Uterus (tissue), 4 donors: ENCODE measurements around the gene SLC7A7. TPM values are rescaled to one million over a fixed set of nuclear protein-coding genes. Genes with fewer than 3 reads are reported as not detected.
"Not testable (repeated sequence)": the region's sequence is repeated elsewhere in the genome, so short reads cannot be mapped to it uniquely, and the experiment has no call there.

Source experiments
- DNase-seq, 2 donors: peaks; one replicate each; pipeline ENCODE4 v3.0.0-alpha.2; 2019 to 2020
- H3K27ac ChIP-seq, 2 donors: fragments of 200-600 bp; sonication (generic); 1 replicate in 1 of 2; 2 replicates in 1 of 2; pipeline ENCODE4 v1.5.1; 2016 to 2018
- H3K27me3 ChIP-seq, 2 donors: fragments of 200-600 bp; sonication (generic); one replicate each; pipeline ENCODE4 v1.5.1; 2018 to 2019; ENCODE audit warnings: control low read depth in 1 of 2
- H3K36me3 ChIP-seq, 2 donors: fragments of 200-600 bp; sonication (generic); one replicate each; pipeline ENCODE4 v1.5.1; 2019; ENCODE audit warnings: control low read depth in 1 of 2
- H3K4me1 ChIP-seq, 2 donors: fragments of 200-600 bp; sonication (generic); one replicate each; pipeline ENCODE4 v1.5.1; 2018 to 2019; ENCODE audit warnings: control low read depth in 1 of 2
- H3K4me3 ChIP-seq, 2 donors: fragments of 200-600 bp; sonication (generic); 1 replicate in 1 of 2; 2 replicates in 1 of 2; pipeline ENCODE4 v1.5.1; 2018 to 2019; ENCODE audit warnings: mild to moderate bottlenecking in 1 of 2
- H3K9me3 ChIP-seq, 2 donors: fragments of 200-600 bp; sonication (generic); one replicate each; pipeline ENCODE4 v1.5.1; 2019; ENCODE audit warnings: control low read depth in 1 of 2
- CTCF ChIP-seq, 4 experiments: fragments of 200-600 bp in 2 of 4; fragments of 450-650 bp in 2 of 4; sonication (generic) in 2 of 4; IDR thresholded peaks; one replicate each; pipeline ENCODE4 v1.5.1; 2016 to 2019; ENCODE audit warnings: antibody characterized with exemption in 4 of 4, mild to moderate bottlenecking in 2 of 4, moderate library complexity in 1 of 4
- POLR2A ChIP-seq, 2 donors: fragments of 450-650 bp; IDR thresholded peaks; one replicate each; pipeline ENCODE4 v1.6.1; 2016; ENCODE audit warnings: antibody characterized with exemption in 2 of 2, mild to moderate bottlenecking in 1 of 2, moderate library complexity in 1 of 2
- intact Hi-C: fragments of 100-400 bp; cut with DNase I; formaldehyde crosslinking; loops from one replicate; pipeline ENCODE4 v1.15.1; 2023; ENCODE audit warnings: low total_unique reads
- small RNA-seq: library from RNA; depleted of rRNA; stranded (forward); fragments of <200 nt; gene quantifications from one replicate; pipeline ENCODE3, GENCODE V24; 2016
- total RNA-seq, 4 donors: library from RNA; depleted of rRNA in 3 of 4; stranded (reverse); fragments of >200 nt in 3 of 4; gene quantifications; one replicate each; pipeline versions ENCODE4 v1.1.0 to v1.2.4, GENCODE V29; 2014 to 2023
- donor health status: DM: yes; HTN: yes; CAD: no.

Gene SLC7A7
- total RNA-seq, 4 donors from 2014 or later = 2.8 to 15.6 (median 6.8) TPM

- no peak for DNase-seq
- no peaks in the 10 kb centered on the region for H3K9me3 ChIP-seq
- no peaks in the 10 kb centered on the region for H3K36me3 ChIP-seq
- H3K4me3 ChIP-seq = no peak overlapping the region
- intact Hi-C loops = no loop called here
- H3K4me1 ChIP-seq = no peaks in the 10 kb centered on the region
- H3K27ac ChIP-seq = no peak overlapping the region
- no peaks in the 10 kb centered on the region for H3K27me3 ChIP-seq
- TF ChIP-seq CTCF (IDR thresholded peaks at IDR 0.05) (no peak), POLR2A (IDR thresholded peaks at IDR 0.05) (no peak)
Measured at GRCh38 chr14:22726012-22726411, 89.2 kb downstream of the SLC7A7 start.

- DNase-seq, H3K4me3 ChIP-seq, H3K27ac ChIP-seq, intact Hi-C loops, H3K9me3 ChIP-seq, H3K36me3 ChIP-seq, H3K27me3 ChIP-seq, H3K4me1 ChIP-seq: not testable (repeated sequence)
Measured at GRCh38 chr14:22725374-22725773, 89.9 kb downstream of the SLC7A7 start.

- H3K36me3 ChIP-seq, intact Hi-C loops, H3K27me3 ChIP-seq, H3K4me1 ChIP-seq, H3K9me3 ChIP-seq, H3K27ac ChIP-seq, H3K4me3 ChIP-seq, DNase-seq: not testable (repeated sequence)
Measured at GRCh38 chr14:22724847-22725246, 90.4 kb downstream of the SLC7A7 start.

- TF ChIP-seq POLR2A (IDR thresholded peaks at IDR 0.05) (no peak), CTCF (IDR thresholded peaks at IDR 0.05) (no peak)
- no peak for DNase-seq
- no peak overlapping the region for H3K4me3 ChIP-seq
- H3K9me3 ChIP-seq = no peaks in the 10 kb centered on the region
- no peaks in the 10 kb centered on the region for H3K27me3 ChIP-seq
- no peak overlapping the region for H3K27ac ChIP-seq
- intact Hi-C loops = no loop called here
- no peaks in the 10 kb centered on the region for H3K4me1 ChIP-seq
- no peaks in the 10 kb centered on the region for H3K36me3 ChIP-seq
Measured at GRCh38 chr14:22723815-22724214, 91.4 kb downstream of the SLC7A7 start.

Small RNAs within 50 kb of the gene (small RNA-seq; reads per million reads assigned to genes)
- gene RF00019 = not detected
- not detected for gene RF00588

Other genes with a start within 250 kb of the SLC7A7 start
- gene DAD1, start 226.2 kb downstream of the SLC7A7 start, total RNA-seq = 100 to 1,000 TPM in 3 of 4 donors, 10 to 100 TPM in 1; 92.2 to 375 (median 207) TPM
- 10 to 100 TPM; 17.9 to 40.0 (median 28.6) TPM for gene ABHD4, start 217.1 kb downstream of the SLC7A7 start, total RNA-seq
- gene OR6J1, start 171.1 kb downstream of the SLC7A7 start, total RNA-seq = under 1 TPM in 1 of 4 donors, not detected in 3; 0.14 TPM
- gene OXA1L, start 48.7 kb downstream of the SLC7A7 start, total RNA-seq = 10 to 100 TPM; 38.3 to 87.8 (median 55.9) TPM
- 100 to 1,000 TPM in 1 of 4 donors, 10 to 100 TPM in 3; 14.3 to 255 (median 35.3) TPM for gene MRPL52, start 14.5 kb upstream of the SLC7A7 start, total RNA-seq
- 100 to 1,000 TPM in 3 of 4 donors, 10 to 100 TPM in 1; 66.6 to 233 (median 172) TPM for gene MMP14, start 21.1 kb upstream of the SLC7A7 start, total RNA-seq
- gene LRP10, start 56.3 kb upstream of the SLC7A7 start, total RNA-seq = 100 to 1,000 TPM in 1 of 4 donors, 10 to 100 TPM in 3; 27.4 to 140 (median 37.5) TPM
- gene REM2, start 67.8 kb upstream of the SLC7A7 start, total RNA-seq = 1 to 10 TPM in 1 of 4 donors, under 1 TPM in 1, not detected in 2; 0.83 to 1.6 TPM
- 1,000 to 10,000 TPM in 2 of 4 donors, 100 to 1,000 TPM in 1, 10 to 100 TPM in 1; 49.7 to 2,239 (median 990) TPM for gene RBM23, start 103.7 kb upstream of the SLC7A7 start, total RNA-seq
- 100 to 1,000 TPM in 1 of 4 donors, 10 to 100 TPM in 3; 57.9 to 126 (median 75.6) TPM for gene PRMT5, start 113.9 kb upstream of the SLC7A7 start, total RNA-seq
- 10 to 100 TPM; 30.0 to 65.3 (median 34.7) TPM for gene HAUS4, start 141.7 kb upstream of the SLC7A7 start, total RNA-seq
- 10 to 100 TPM in 3 of 4 donors, 1 to 10 TPM in 1; 6.8 to 51.7 (median 27.1) TPM for gene AJUBA, start 167.1 kb upstream of the SLC7A7 start, total RNA-seq
- gene C14orf93, start 194.7 kb upstream of the SLC7A7 start, total RNA-seq = 10 to 100 TPM in 2 of 4 donors, 1 to 10 TPM in 2; 7.2 to 18.6 (median 10.4) TPM
- gene PSMB5, start 219.5 kb upstream of the SLC7A7 start, total RNA-seq = 100 to 1,000 TPM in 2 of 4 donors, 10 to 100 TPM in 2; 18.4 to 121 (median 92.0) TPM
- gene PSMB11, start 226.8 kb upstream of the SLC7A7 start, total RNA-seq = not detected
- 10 to 100 TPM in 3 of 4 donors, 1 to 10 TPM in 1; 6.5 to 18.0 (median 13.8) TPM for gene CDH24, start 242.1 kb upstream of the SLC7A7 start, total RNA-seq